H1 (cell line): ENCODE results near the gene FGGY. TPM values are rescaled to one million over a fixed set of nuclear protein-coding genes. Genes with fewer than 3 reads are reported as not detected.

ENCODE experiments used
- CTCF ChIA-PET: fragments of 300-600 bp; sonication (Branson Sonifier 250); formaldehyde crosslinking; loops from one replicate; lab custom pipeline; 2021; ENCODE audit not compliant: partially characterized antibody; lab: Charles Lee
- POLR2A ChIA-PET: fragments of 300-600 bp; sonication (Branson Sonifier 250); formaldehyde crosslinking; loops from one replicate; lab custom pipeline; 2021; ENCODE audit warnings: inconsistent platforms; ENCODE audit not compliant: partially characterized antibody; lab: Charles Lee
- DNase-seq, 2 experiments: peaks; one replicate each; pipeline versions ENCODE4 v3.0.0 to v3.0.0-alpha.2; 2010 to 2022; ENCODE audit warnings: low spot score in 2 of 2, low read depth in 1 of 2, mixed read lengths in 1 of 2
- FAIRE-seq: peaks from 2 replicates; lab custom pipeline; 2011; peaks lifted over from hg19 to GRCh38; lab: Jason Lieb, UNC
- H2AFZ ChIP-seq: 2 replicates; pipeline ENCODE4 v1.8.1; 2012; ENCODE audit warnings: low read length, inconsistent platforms
- H2AK5ac ChIP-seq: 2 replicates; pipeline ENCODE4 v1.6.1; 2013; ENCODE audit warnings: low read depth, low read length
- H2BK120ac ChIP-seq: replicated peaks from 2 replicates; pipeline ENCODE3; 2013; ENCODE audit warnings: low read depth, low read length, inconsistent platforms
- H2BK12ac ChIP-seq: 2 replicates; pipeline ENCODE4 v1.6.1; 2013; ENCODE audit warnings: low read depth, low read length
- H2BK15ac ChIP-seq: 2 replicates; pipeline ENCODE4 v1.6.1; 2013; ENCODE audit warnings: low read length
- H2BK20ac ChIP-seq: 2 replicates; pipeline ENCODE4 v1.6.1; 2013; ENCODE audit warnings: low read length
- H2BK5ac ChIP-seq: 2 replicates; pipeline ENCODE4 v1.6.1; 2013; ENCODE audit warnings: low read depth, low read length
- H3K14ac ChIP-seq: 2 replicates; pipeline ENCODE4 v1.6.1; 2013; ENCODE audit warnings: inconsistent platforms; ENCODE audit not compliant: insufficient read length
- H3K18ac ChIP-seq: 2 replicates; pipeline ENCODE4 v1.6.1; 2013; ENCODE audit warnings: low read length; ENCODE audit errors: extremely low read depth
- H3K23ac ChIP-seq: 2 replicates; pipeline ENCODE4 v1.6.1; 2013; ENCODE audit warnings: inconsistent platforms; ENCODE audit not compliant: insufficient read length
- H3K23me2 ChIP-seq: 2 replicates; pipeline ENCODE4 v1.6.1; 2013; ENCODE audit warnings: low read depth, low read length
- H3K27ac ChIP-seq: 2 replicates; pipeline ENCODE4 v1.6.1; 2011; ENCODE audit warnings: low read depth, low read length, inconsistent platforms
- H3K27me3 ChIP-seq, 4 experiments: replicated peaks in 1 of 4; 1 replicate in 1 of 4; 2 replicates in 3 of 4; pipeline versions ENCODE4 v1.6.1 to v1.8.1; 2011 to 2013; ENCODE audit warnings: low read length in 3 of 4, mild to moderate bottlenecking in 3 of 4, inconsistent platforms in 2 of 4, mixed read lengths in 2 of 4, moderate library complexity in 1 of 4; ENCODE audit not compliant: control insufficient read depth in 3 of 4, insufficient read depth in 3 of 4; ENCODE audit errors: extremely low read depth in 1 of 4
- H3K36me3 ChIP-seq, 4 experiments: 2 replicates each; pipeline versions ENCODE4 v1.6.1 to v1.8.1; 2011 to 2013; ENCODE audit warnings: mild to moderate bottlenecking in 4 of 4, low read length in 3 of 4, moderate library complexity in 2 of 4, control low read depth in 1 of 4, inconsistent platforms in 1 of 4; ENCODE audit not compliant: insufficient read depth in 4 of 4, control insufficient read depth in 2 of 4
- H3K4ac ChIP-seq: replicated peaks from 2 replicates; pipeline ENCODE3; 2013; ENCODE audit warnings: low read length, low read depth, mixed read lengths, inconsistent platforms; ENCODE audit not compliant: insufficient read length
- H3K4me1 ChIP-seq, 4 experiments: replicated peaks in 1 of 4; 1 replicate in 1 of 4; 2 replicates in 3 of 4; pipeline versions ENCODE4 v1.6.1 to v1.8.1; 2011 to 2013; ENCODE audit warnings: low read length in 3 of 4, inconsistent platforms in 2 of 4, mixed read lengths in 1 of 4; ENCODE audit not compliant: insufficient read depth in 4 of 4, control insufficient read depth in 3 of 4
- H3K4me2 ChIP-seq, 2 experiments: 2 replicates each; pipeline versions ENCODE4 v1.6.1 to v1.8.1; 2011 to 2013; ENCODE audit warnings: low read depth in 2 of 2, low read length in 2 of 2, control low read depth in 1 of 2, inconsistent platforms in 1 of 2, mild to moderate bottlenecking in 1 of 2; ENCODE audit not compliant: insufficient read depth in 1 of 2
- H3K4me3 ChIP-seq, 4 experiments: fragments of 200-600, 300-600 bp in 1 of 4; sonication (generic), shearing (Covaris generic), sonication (Bioruptor Twin) in 1 of 4; 2 replicates each; pipeline versions ENCODE4 v1.5.1 to v1.8.1; 2011 to 2016; ENCODE audit warnings: low read length in 4 of 4, low read depth in 3 of 4, control low read depth in 2 of 4, inconsistent platforms in 2 of 4, mild to moderate bottlenecking in 2 of 4, mixed read lengths in 1 of 4, moderate library complexity in 1 of 4; ENCODE audit not compliant: insufficient read depth in 2 of 4; ENCODE audit errors: extremely low read depth in 1 of 4
- H3K56ac ChIP-seq: replicated peaks from 2 replicates; pipeline ENCODE3; 2013; ENCODE audit warnings: low read depth, mild to moderate bottlenecking, mixed read lengths, low read length, inconsistent platforms; ENCODE audit not compliant: insufficient read length
- H3K79me1 ChIP-seq: 2 replicates; pipeline ENCODE4 v1.6.1; 2013; ENCODE audit warnings: low read depth, low read length, control low read depth
- H3K79me2 ChIP-seq, 2 experiments: 2 replicates each; pipeline versions ENCODE4 v1.6.1 to v1.8.1; 2012 to 2013; ENCODE audit warnings: low read length in 2 of 2, mild to moderate bottlenecking in 2 of 2, inconsistent platforms in 1 of 2; ENCODE audit not compliant: insufficient read depth in 2 of 2, control insufficient read depth in 1 of 2
- H3K9ac ChIP-seq, 4 experiments: replicated peaks in 1 of 4; 1 replicate in 1 of 4; 2 replicates in 3 of 4; pipeline versions ENCODE4 v1.6.1 to v1.8.1; 2011 to 2013; ENCODE audit warnings: low read depth in 3 of 4, low read length in 3 of 4, control low read depth in 2 of 4, mild to moderate bottlenecking in 2 of 4, moderate library complexity in 2 of 4, inconsistent platforms in 1 of 4; ENCODE audit errors: extremely low read depth in 1 of 4
- H3K9me3 ChIP-seq, 2 experiments: 2 replicates each; pipeline versions ENCODE4 v1.6.1 to v1.8.1; 2012 to 2013; ENCODE audit warnings: mild to moderate bottlenecking in 2 of 2, moderate library complexity in 2 of 2, control low read depth in 1 of 2, inconsistent platforms in 1 of 2, low read depth in 1 of 2, low read length in 1 of 2, mixed read lengths in 1 of 2; ENCODE audit not compliant: insufficient read depth in 2 of 2
- H4K20me1 ChIP-seq, 2 experiments: replicated peaks in 1 of 2; 2 replicates each; pipeline versions ENCODE3 to v1.8.1; 2011 to 2013; ENCODE audit warnings: inconsistent platforms in 2 of 2, low read length in 2 of 2, mild to moderate bottlenecking in 1 of 2; ENCODE audit not compliant: insufficient read depth in 2 of 2, control insufficient read depth in 1 of 2
- H4K5ac ChIP-seq: 2 replicates; pipeline ENCODE4 v1.6.1; 2013; ENCODE audit warnings: low read length, low read depth, mixed read lengths, inconsistent platforms; ENCODE audit not compliant: insufficient read length
- H4K8ac ChIP-seq: 2 replicates; pipeline ENCODE4 v1.8.0; 2013; ENCODE audit warnings: mild to moderate bottlenecking, moderate library complexity, low read length, inconsistent platforms; ENCODE audit not compliant: insufficient read depth; ENCODE audit errors: extremely low read depth
- H4K91ac ChIP-seq: replicated peaks from 2 replicates; pipeline ENCODE3; 2013; ENCODE audit warnings: low read length, mixed read lengths, inconsistent platforms; ENCODE audit not compliant: insufficient read length
- BCL11A ChIP-seq, 2 experiments: IDR thresholded peaks; one replicate each; pipeline ENCODE4 v1.6.1; 2011; ENCODE audit warnings: low read depth in 2 of 2, low read length in 2 of 2, mild to moderate bottlenecking in 2 of 2
- CBX8 ChIP-seq: fragments of 300-800, 300-1000 bp; sonication (generic); IDR thresholded peaks from 2 replicates; pipeline ENCODE4 v1.7.1; 2016; ENCODE audit warnings: low read depth, low read length, borderline replicate concordance
- GTF2F1 ChIP-seq: IDR thresholded peaks from 2 replicates; pipeline ENCODE4 v1.6.1; 2012; ENCODE audit warnings: low read depth, low read length, improper control_type of control experiment, borderline replicate concordance
- KDM4A ChIP-seq: IDR thresholded peaks from one replicate; pipeline ENCODE4 v1.7.1; 2012; ENCODE audit warnings: low read depth, mild to moderate bottlenecking, moderate library complexity, low read length, inconsistent platforms; ENCODE audit not compliant: severe bottlenecking
- MAFK ChIP-seq: IDR thresholded peaks from 2 replicates; pipeline ENCODE4 v1.6.1; 2012; ENCODE audit warnings: low read depth, mild to moderate bottlenecking, improper control_type of control experiment, low read length
- POLR2A ChIP-seq, 2 experiments: IDR thresholded peaks; 1 replicate in 1 of 2; 2 replicates in 1 of 2; pipeline ENCODE4 v1.6.1; 2011; ENCODE audit warnings: low read depth in 2 of 2, low read length in 2 of 2, mild to moderate bottlenecking in 2 of 2; ENCODE audit errors: control extremely low read depth in 1 of 2
- POLR2AphosphoS5 ChIP-seq: IDR thresholded peaks from 2 replicates; pipeline ENCODE4 v1.6.1; 2011; ENCODE audit warnings: low read depth, low read length
- SIN3A ChIP-seq, 2 experiments: IDR thresholded peaks in 1 of 2; conservative IDR thresholded peaks in 1 of 2; 2 replicates each; pipeline ENCODE4 v1.6.1; 2011 to 2012; ENCODE audit warnings: low read length in 2 of 2, improper control_type of control experiment in 1 of 2, low read depth in 1 of 2, mild to moderate bottlenecking in 1 of 2
- YY1 ChIP-seq: IDR thresholded peaks from 2 replicates; pipeline ENCODE4 v1.6.1; 2011; ENCODE audit warnings: low read depth, mild to moderate bottlenecking, low read length
- ZNF274 ChIP-seq: IDR thresholded peaks from 2 replicates; pipeline ENCODE4 v1.7.0; 2012; ENCODE audit warnings: low read length, borderline replicate concordance; ENCODE audit errors: extremely low read depth
- WGBS, 2 experiments: shearing (Covaris generic) in 1 of 2; methylation state at CpG; one replicate each; pipeline versions ENCODE4 v1.1.6 to v1.1.7; 2013 to 2015; ENCODE audit warnings: low lambda C conversion rate in 2 of 2, mixed read lengths in 2 of 2, inconsistent platforms in 1 of 2, low coverage in 1 of 2, missing lambda C conversion rate in 1 of 2; ENCODE audit not compliant: insufficient replicate concordance in 2 of 2, insufficient coverage in 1 of 2, insufficient read length in 1 of 2; ENCODE audit errors: extremely low coverage in 1 of 2, missing lambda C conversion rate in 1 of 2; 5-methylcytosine and 5-hydroxymethylcytosine counted together
- polyA plus RNA-seq, 7 experiments: library from polyadenylated mRNA; depleted of rRNA in 3 of 7; stranded (reverse) in 5 of 7; unstranded in 2 of 7; fragments of >200 nt in 5 of 7; fragments of 200-250 nt in 2 of 7; gene quantifications; 1 replicate in 5 of 7; 2 replicates in 1 of 7; 4 replicates in 1 of 7; pipeline versions ENCODE4 v1.2.1 to v1.2.3, GENCODE V29; 2011 to 2013; ENCODE audit warnings: missing spikeins in 2 of 7, mixed read lengths in 2 of 7
- total RNA-seq: library from RNA; stranded (reverse); fragmentation: NEBNext Ultra II Directional; extraction: Animal tissue kit (Norgen Biotek cat#: 25700); gene quantifications from 2 replicates; pipeline ENCODE4 v1.2.1, GENCODE V29; 2021

Gene FGGY
- total and polyA plus RNA-seq, 2 of the 8 experiments (the other 6 are each of a cell fraction or from before 2014, with no cell fraction given) = 10.3 to 12.5 TPM

GRCh38 chr1:59701376-59701775, 404.5 kb downstream of the FGGY start:
- H2BK5ac ChIP-seq = no peak overlapping the region
- H3K23ac ChIP-seq = no peak overlapping the region
- H3K4me3 ChIP-seq = no peak overlapping the region
- no peaks in the 10 kb centered on the region for H4K20me1 ChIP-seq
- H3K23me2 ChIP-seq = no peaks in the 10 kb centered on the region
- H3K18ac ChIP-seq = no peak overlapping the region
- FAIRE-seq (no peak), DNase-seq (no peak)
- H3K4me2 ChIP-seq = no peak overlapping the region
- no peak overlapping the region for H3K9ac ChIP-seq
- no peak overlapping the region for H4K5ac ChIP-seq
- ChIA-PET POLR2A (no interaction called here), CTCF (interaction anchor here (0.8 to 1.0 kb wide), 2 partner anchors 36 to 100 kb away, joined by 3 read pairs; no protein-coding TSS in a partner anchor)
- H2BK15ac ChIP-seq = no peak overlapping the region; the same call in 1 of the 2 replicates
- H3K36me3 ChIP-seq = no peaks in the 10 kb centered on the region
- no peak overlapping the region for H2BK12ac ChIP-seq
- no peak overlapping the region for H3K27ac ChIP-seq
- no peaks in the 10 kb centered on the region for H3K27me3 ChIP-seq
- H4K91ac ChIP-seq = no peak overlapping the region
- no peak overlapping the region for H2AFZ ChIP-seq
- no peaks in the 10 kb centered on the region for H3K79me2 ChIP-seq
- no peak overlapping the region for H3K56ac ChIP-seq
- H3K4me1 ChIP-seq = peaks cover 0 to 9% (median 2%) of the 10 kb centered on the region in 4 experiments; a peak in 5 of 7 replicates
- H3K79me1 ChIP-seq = no peaks in the 10 kb centered on the region
- H3K4ac ChIP-seq = no peak overlapping the region
- H3K9me3 ChIP-seq = no peaks in the 10 kb centered on the region
- H4K8ac ChIP-seq = no peak overlapping the region
- no peak overlapping the region for H2BK20ac ChIP-seq
- TF ChIP-seq BCL11A (IDR thresholded peaks at IDR 0.05; ENCODE audit: low read depth in 2 of 2, low read length in 2 of 2) = no peak
- TF ChIP-seq SIN3A (conservative IDR thresholded peaks at IDR 0.05 in 1 of 2, IDR thresholded peaks at IDR 0.05 in 1 of 2; ENCODE audit: low read depth in 1 of 2, low read length in 2 of 2) = no peak
- TF ChIP-seq POLR2A (IDR thresholded peaks at IDR 0.05; ENCODE audit: control extremely low read depth in 1 of 2, low read depth in 2 of 2, low read length in 2 of 2) = no peak
- no peak for TF ChIP-seq YY1
- no peak for TF ChIP-seq MAFK
- TF ChIP-seq ZNF274 = no peak
- no peak for TF ChIP-seq POLR2AphosphoS5
- no peak for TF ChIP-seq KDM4A
- TF ChIP-seq GTF2F1 = no peak
- no peak for TF ChIP-seq CBX8
- TF ChIP-seq, all 59 proteins: peak for 0
- no peak overlapping the region for H2BK120ac ChIP-seq
- H3K14ac ChIP-seq = no peak overlapping the region
- H2AK5ac ChIP-seq = no peak overlapping the region
- WGBS, 2 experiments = 82% methylated on average over 3 of the region's 3 CpGs; no CpG with 5 or more reads in 1 of the 2 experiments
